CD8-positive, alpha-beta memory T cell (primary cell): ENCODE measurements around the gene SMAD7. TPM values are rescaled to one million over a fixed set of nuclear protein-coding genes. Genes with fewer than 3 reads are reported as not detected.
A peak's percentile ranks its signal among the peaks of the same experiment; 100 is the strongest.

Experiments
- CTCF ChIA-PET: fragments of 350-600 bp; sonication (Branson Sonifier 250); formaldehyde crosslinking; loops from one replicate; lab custom pipeline; 2021; ENCODE audit warnings: antibody characterized with exemption; lab: Charles Lee
- POLR2A ChIA-PET: fragments of 350-600 bp; sonication (Branson Sonifier 250); formaldehyde crosslinking; loops from one replicate; lab custom pipeline; 2021; ENCODE audit warnings: antibody characterized with exemption; lab: Charles Lee
- DNase-seq, 5 donors: peaks; one replicate each; pipeline versions ENCODE4 v3.0.0 to v3.0.0-alpha.2; 2020 to 2022; ENCODE audit warnings: mixed read lengths in 1 of 5
- H3K27ac ChIP-seq: one replicate; pipeline ENCODE4 v1.7.0; 2013; ENCODE audit warnings: low read depth, mild to moderate bottlenecking, low read length, moderate library complexity
- H3K27me3 ChIP-seq: 2 replicates; pipeline ENCODE4 v1.7.0; 2013; ENCODE audit warnings: low read length, mild to moderate bottlenecking; ENCODE audit not compliant: insufficient read depth, poor library complexity, severe bottlenecking
- H3K36me3 ChIP-seq: 2 replicates; pipeline ENCODE4 v1.7.0; 2013; ENCODE audit warnings: mild to moderate bottlenecking, low read length, moderate library complexity; ENCODE audit not compliant: insufficient read depth
- H3K4me1 ChIP-seq: 2 replicates; pipeline ENCODE4 v1.7.0; 2013; ENCODE audit warnings: mild to moderate bottlenecking, low read length, moderate library complexity; ENCODE audit not compliant: insufficient read depth
- H3K4me3 ChIP-seq: 2 replicates; pipeline ENCODE4 v1.7.0; 2013; ENCODE audit warnings: mild to moderate bottlenecking, low read length
- H3K9me3 ChIP-seq: 2 replicates; pipeline ENCODE4 v1.7.0; 2013; ENCODE audit warnings: mild to moderate bottlenecking, low read length
- H3K27ac Mint-ChIP-seq, 8 donors: one replicate each; pipeline ENCODE4 v1.8.0; 2020 to 2021; ENCODE audit warnings: mixed read lengths in 8 of 8, mild to moderate bottlenecking in 6 of 8, inconsistent platforms in 3 of 8, moderate library complexity in 3 of 8
- H3K27me3 Mint-ChIP-seq, 2 donors: one replicate each; pipeline ENCODE4 v1.8.0; 2020 to 2021; ENCODE audit warnings: mixed read lengths in 2 of 2, mild to moderate bottlenecking in 1 of 2, moderate library complexity in 1 of 2
- H3K36me3 Mint-ChIP-seq, 3 donors: one replicate each; pipeline ENCODE4 v1.8.0; 2020 to 2021; ENCODE audit warnings: mixed read lengths in 3 of 3, inconsistent platforms in 1 of 3, mild to moderate bottlenecking in 1 of 3
- H3K4me1 Mint-ChIP-seq, 3 donors: one replicate each; pipeline ENCODE4 v1.8.0; 2020 to 2021; ENCODE audit warnings: mixed read lengths in 3 of 3, inconsistent platforms in 1 of 3, mild to moderate bottlenecking in 1 of 3
- H3K4me3 Mint-ChIP-seq, 7 donors: one replicate each; pipeline ENCODE4 v1.8.0; 2020 to 2021; ENCODE audit warnings: mixed read lengths in 7 of 7, mild to moderate bottlenecking in 6 of 7, moderate library complexity in 4 of 7, inconsistent platforms in 2 of 7
- H3K9me3 Mint-ChIP-seq, 5 donors: one replicate each; pipeline ENCODE4 v1.8.0; 2020 to 2022; ENCODE audit warnings: mixed read lengths in 5 of 5, mild to moderate bottlenecking in 3 of 5, moderate library complexity in 2 of 5, inconsistent platforms in 1 of 5
- polyA plus RNA-seq: library from polyadenylated mRNA; unstranded; fragments of 300-500 nt; fragmentation: Illumina TruSeq; gene quantifications from one replicate; pipeline ENCODE4 v1.2.3, GENCODE V29; 2021
- total RNA-seq, 2 experiments: library from RNA; stranded (reverse); gene quantifications; one replicate each; pipeline ENCODE4 v1.2.3, GENCODE V29; 2021

Gene SMAD7
- total and polyA plus RNA-seq, 3 experiments from 2014 or later: 7.0 to 23.3 (median 23.3) TPM

- no peak for DNase-seq
- Histone ChIP-seq H3K27ac (no peak overlapping the region), H3K9me3 (no peaks in the 10 kb centered on the region), H3K36me3 (no peaks in the 10 kb centered on the region), H3K4me3 (no peak overlapping the region), H3K27me3 (no peaks in the 10 kb centered on the region), H3K4me1 (no peaks in the 10 kb centered on the region)
- Mint-ChIP-seq H3K9me3 (no peaks in the 10 kb centered on the region), H3K27me3 (peaks cover 18 to 24% of the 10 kb centered on the region in 2 donors), H3K27ac (no peak overlapping the region), H3K4me3 (no peak overlapping the region), H3K36me3 (no peaks in the 10 kb centered on the region), H3K4me1 (peaks cover 0 to 4% (median 0%) of the 10 kb centered on the region in 3 donors)
- POLR2A ChIA-PET: no interaction called here
- CTCF ChIA-PET: no interaction called here
Observed at GRCh38 chr18:48983793-48984437, 33.1 kb upstream of the SMAD7 start.

DNA sequence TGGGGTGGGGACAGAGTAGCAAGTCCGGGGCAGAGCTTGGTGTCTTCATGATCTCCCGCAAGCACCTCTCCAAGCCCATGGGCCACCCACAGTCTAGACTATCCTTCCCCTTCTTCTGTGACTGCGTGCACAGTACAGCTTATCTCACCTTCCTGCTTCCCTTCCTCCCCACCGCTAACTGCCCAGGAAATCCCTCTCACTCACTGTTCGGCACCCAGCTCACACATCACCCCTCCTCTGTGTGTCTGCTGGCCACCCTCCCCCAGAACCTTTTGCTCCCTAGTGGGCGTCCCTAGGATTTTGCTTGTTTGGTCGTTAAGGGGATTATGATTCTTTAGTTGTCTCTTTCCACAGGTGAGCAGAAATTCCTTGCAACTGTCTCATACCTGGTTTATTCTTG is 31.5 kb upstream of the SMAD7 start:
- H3K4me3 Mint-ChIP-seq: no peak overlapping the region
- CTCF ChIA-PET: no interaction called here
- H3K36me3 ChIP-seq: no peaks in the 10 kb centered on the region
- no peaks in the 10 kb centered on the region for H3K9me3 Mint-ChIP-seq
- H3K27ac ChIP-seq: no peak overlapping the region
- DNase-seq: no peak
- H3K4me1 ChIP-seq: no peaks in the 10 kb centered on the region
- peaks cover 0 to 4% (median 0%) of the 10 kb centered on the region in 3 donors for H3K4me1 Mint-ChIP-seq
- no peaks in the 10 kb centered on the region for H3K9me3 ChIP-seq
- H3K27me3 Mint-ChIP-seq: peaks cover 27% of the 10 kb centered on the region in 2 donors
- POLR2A ChIA-PET: no interaction called here
- peak overlapping the region in 1 of 8 donors; percentile 25 for H3K27ac Mint-ChIP-seq
- no peaks in the 10 kb centered on the region for H3K27me3 ChIP-seq
- no peaks in the 10 kb centered on the region for H3K36me3 Mint-ChIP-seq
- H3K4me3 ChIP-seq: no peak overlapping the region

DNA sequence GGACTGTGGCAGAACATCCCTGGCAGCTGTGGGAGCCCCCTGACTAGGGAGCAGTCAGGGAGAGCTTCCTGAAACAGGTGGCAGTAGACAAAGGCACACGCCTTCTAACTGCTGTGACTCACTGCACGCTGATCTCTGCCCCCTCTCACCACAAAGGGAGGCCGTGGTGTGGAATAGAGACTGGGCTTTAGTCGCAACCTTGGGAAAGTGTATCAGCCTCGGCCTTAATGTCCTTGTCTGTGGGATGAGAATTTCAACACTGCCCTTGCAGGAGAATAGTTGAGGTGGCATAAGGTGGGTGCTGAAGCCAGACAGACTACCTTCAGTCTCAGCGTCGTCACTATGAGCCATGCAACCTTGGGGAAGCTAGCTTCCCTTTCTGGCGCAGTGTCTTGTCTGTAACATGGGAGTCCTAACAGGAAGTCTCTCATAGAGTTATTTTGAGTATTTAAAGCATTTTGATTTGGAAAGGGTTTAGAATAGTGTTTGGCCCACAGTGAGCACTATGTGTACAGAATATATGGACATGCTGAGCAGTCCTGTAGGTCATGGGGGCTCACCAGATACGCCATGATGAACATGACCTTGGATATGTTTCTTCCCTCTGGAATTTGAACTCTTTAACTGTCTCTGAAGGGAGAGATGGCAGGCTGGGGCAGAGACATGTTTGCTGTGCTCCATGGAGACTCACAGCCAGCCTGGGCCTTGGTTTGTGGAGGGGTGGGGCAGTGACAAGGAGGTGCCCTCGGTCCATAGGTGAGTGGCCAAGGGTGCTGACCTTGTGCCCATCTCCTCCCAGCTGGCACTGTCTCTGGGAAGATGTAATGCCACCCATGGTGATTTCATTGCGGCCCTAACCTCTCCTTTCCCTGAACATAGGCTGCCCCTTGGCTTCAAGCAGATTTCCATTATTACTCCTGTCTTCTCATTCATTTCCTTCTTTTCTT is 29.5 kb upstream of the SMAD7 start:
- CTCF ChIA-PET: interaction anchor here (0.7 kb wide), 1 partner anchor 30 kb away, joined by 4 read pairs; no protein-coding TSS in a partner anchor
- H3K9me3 Mint-ChIP-seq: no peaks in the 10 kb centered on the region
- Histone ChIP-seq H3K4me1 (peaks cover 9% of the 10 kb centered on the region), H3K27me3 (no peaks in the 10 kb centered on the region), H3K27ac (no peak overlapping the region), H3K4me3 (no peak overlapping the region), H3K9me3 (no peaks in the 10 kb centered on the region), H3K36me3 (no peaks in the 10 kb centered on the region)
- peaks cover 31% of the 10 kb centered on the region in 2 donors for H3K27me3 Mint-ChIP-seq
- H3K4me1 Mint-ChIP-seq: peaks cover 8 to 10% (median 9%) of the 10 kb centered on the region in 3 donors
- no peak for DNase-seq
- no peaks in the 10 kb centered on the region for H3K36me3 Mint-ChIP-seq
- H3K27ac Mint-ChIP-seq: peak overlapping the region in 2 of 8 donors; percentile 7 to 22
- H3K4me3 Mint-ChIP-seq: no peak overlapping the region
- POLR2A ChIA-PET: no interaction called here

GRCh38 chr18:48977914-48978313 is 27.1 kb upstream of the SMAD7 start:
- H3K9me3 Mint-ChIP-seq: no peaks in the 10 kb centered on the region
- ChIA-PET POLR2A (interaction anchor here (1.5 kb wide), 1 partner anchor 25 kb away, joined by 4 read pairs; no protein-coding TSS in a partner anchor), CTCF (no interaction called here)
- no peaks in the 10 kb centered on the region for H3K27me3 ChIP-seq
- peaks cover 27 to 31% of the 10 kb centered on the region in 2 donors for H3K27me3 Mint-ChIP-seq
- H3K27ac ChIP-seq: no peak overlapping the region
- H3K27ac Mint-ChIP-seq: no peak overlapping the region
- H3K4me3 Mint-ChIP-seq: peak overlapping the region in 3 of 7 donors; percentile 28 to 78 (median 37)
- no peaks in the 10 kb centered on the region for H3K36me3 ChIP-seq
- H3K9me3 ChIP-seq: no peaks in the 10 kb centered on the region
- no peak for DNase-seq
- peaks cover 12% of the 10 kb centered on the region in 3 donors for H3K4me1 Mint-ChIP-seq
- H3K4me3 ChIP-seq: no peak overlapping the region
- H3K36me3 Mint-ChIP-seq: no peaks in the 10 kb centered on the region
- peaks cover 9% of the 10 kb centered on the region for H3K4me1 ChIP-seq

GRCh38 chr18:48975817-48976649 is 25.3 kb upstream of the SMAD7 start:
- POLR2A ChIA-PET: interaction anchor here (0.6 to 1.2 kb wide), 4 partner anchors 24 to 170 kb away, joined by 3 to 5 read pairs (median 4); no protein-coding TSS in a partner anchor
- Histone ChIP-seq H3K36me3 (no peaks in the 10 kb centered on the region), H3K27me3 (no peaks in the 10 kb centered on the region), H3K4me1 (peaks cover 9% of the 10 kb centered on the region), H3K9me3 (no peaks in the 10 kb centered on the region), H3K4me3 (peak overlapping the region; percentile 56), H3K27ac (no peak overlapping the region)
- Mint-ChIP-seq H3K4me3 (peak overlapping the region; percentile 71 to 89 (median 78)), H3K36me3 (no peaks in the 10 kb centered on the region), H3K4me1 (peaks cover 9 to 12% (median 12%) of the 10 kb centered on the region in 3 donors), H3K27me3 (peaks cover 18 to 22% of the 10 kb centered on the region in 2 donors), H3K9me3 (no peaks in the 10 kb centered on the region), H3K27ac (peak overlapping the region in 3 of 8 donors; percentile 6 to 82 (median 66))
- DNase-seq: peak; percentile 36 to 73 (median 43)
- CTCF ChIA-PET: no interaction called here

DNA sequence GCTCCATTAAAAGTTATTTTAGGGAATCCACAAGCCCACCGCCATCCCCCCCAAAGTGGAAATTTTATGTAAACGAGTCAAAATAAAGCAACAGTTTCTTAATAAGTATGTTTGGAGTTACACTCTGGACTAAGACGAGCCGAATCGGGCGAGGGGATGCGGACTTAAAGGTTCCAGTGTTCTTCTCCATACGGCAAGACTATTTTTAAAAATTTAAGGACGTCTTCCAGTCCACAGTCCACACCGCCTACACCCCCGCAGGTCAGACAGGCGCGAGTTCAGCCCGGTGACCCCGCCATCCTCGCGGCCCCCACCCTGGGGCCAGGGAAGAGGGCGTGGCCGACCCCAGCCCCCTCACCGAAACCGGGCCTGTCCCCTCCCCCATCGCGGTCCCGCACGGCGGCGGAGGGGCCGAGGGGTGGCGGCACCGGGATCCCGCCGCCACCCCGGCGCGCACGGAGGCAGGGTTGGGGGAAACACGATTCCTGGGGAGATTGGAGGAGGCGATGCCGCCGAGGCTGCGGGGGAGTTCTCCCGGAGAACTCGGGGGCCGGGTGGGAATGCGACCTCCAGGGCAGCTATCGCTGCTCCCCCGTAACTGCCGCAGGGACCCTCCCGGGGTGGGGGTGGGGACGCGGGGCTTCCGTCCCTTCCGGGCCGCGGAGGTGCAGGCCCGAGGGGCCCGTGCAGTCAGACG is 24.5 kb upstream of the SMAD7 start:
- POLR2A ChIA-PET: interaction anchor here (1.2 kb wide), 1 partner anchor 23 kb away, joined by 5 read pairs; no protein-coding TSS in a partner anchor
- Mint-ChIP-seq H3K36me3 (no peaks in the 10 kb centered on the region), H3K4me1 (peaks cover 9 to 12% (median 12%) of the 10 kb centered on the region in 3 donors), H3K27me3 (peaks cover 18 to 22% of the 10 kb centered on the region in 2 donors), H3K4me3 (peak overlapping the region; percentile 77 to 86 (median 84)), H3K9me3 (no peaks in the 10 kb centered on the region), H3K27ac (peak overlapping the region in 5 of 8 donors; percentile 39 to 79 (median 47))
- Histone ChIP-seq H3K4me1 (peaks cover 9% of the 10 kb centered on the region), H3K4me3 (peak overlapping the region; percentile 39), H3K36me3 (no peaks in the 10 kb centered on the region), H3K27me3 (no peaks in the 10 kb centered on the region), H3K9me3 (no peaks in the 10 kb centered on the region), H3K27ac (no peak overlapping the region)
- no peak for DNase-seq
- CTCF ChIA-PET: no interaction called here
